ENCODE measurements around the gene MYO7B.

Gene MYO7B

GRCh38 chr2:127664895-127665225 is 129.4 kb downstream of the MYO7B start:
- Histone ChIP-seq H3K4me3 (ENCODE audit: severe bottlenecking) (no peak overlapping the region), H3K36me3 (ENCODE audit: low read depth) (no peaks in the 10 kb centered on the region), H3K9me3 (ENCODE audit: severe bottlenecking) (no peaks in the 10 kb centered on the region), H3K4me1 (ENCODE audit: insufficient read depth, poor library complexity, severe bottlenecking) (no peaks in the 10 kb centered on the region), H3K27ac (ENCODE audit: poor library complexity, severe bottlenecking) (no peak overlapping the region), H3K27me3 (ENCODE audit: insufficient read depth, poor library complexity, severe bottlenecking) (peaks cover 10% of the 10 kb centered on the region)
- TF ChIP-seq, protein P1, sequence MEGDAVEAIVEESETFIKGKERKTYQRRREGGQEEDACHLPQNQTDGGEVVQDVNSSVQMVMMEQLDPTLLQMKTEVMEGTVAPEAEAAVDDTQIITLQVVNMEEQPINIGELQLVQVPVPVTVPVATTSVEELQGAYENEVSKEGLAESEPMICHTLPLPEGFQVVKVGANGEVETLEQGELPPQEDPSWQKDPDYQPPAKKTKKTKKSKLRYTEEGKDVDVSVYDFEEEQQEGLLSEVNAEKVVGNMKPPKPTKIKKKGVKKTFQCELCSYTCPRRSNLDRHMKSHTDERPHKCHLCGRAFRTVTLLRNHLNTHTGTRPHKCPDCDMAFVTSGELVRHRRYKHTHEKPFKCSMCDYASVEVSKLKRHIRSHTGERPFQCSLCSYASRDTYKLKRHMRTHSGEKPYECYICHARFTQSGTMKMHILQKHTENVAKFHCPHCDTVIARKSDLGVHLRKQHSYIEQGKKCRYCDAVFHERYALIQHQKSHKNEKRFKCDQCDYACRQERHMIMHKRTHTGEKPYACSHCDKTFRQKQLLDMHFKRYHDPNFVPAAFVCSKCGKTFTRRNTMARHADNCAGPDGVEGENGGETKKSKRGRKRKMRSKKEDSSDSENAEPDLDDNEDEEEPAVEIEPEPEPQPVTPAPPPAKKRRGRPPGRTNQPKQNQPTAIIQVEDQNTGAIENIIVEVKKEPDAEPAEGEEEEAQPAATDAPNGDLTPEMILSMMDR (IDR thresholded peaks at IDR 0.05; ENCODE audit: poor library complexity, severe bottlenecking): no peak
- no peak for ATAC-seq (ENCODE audit: low read depth)
- no peak for DNase-seq (ENCODE audit: low spot score)

- TF ChIP-seq, protein P1 (IDR thresholded peaks at IDR 0.05; ENCODE audit: poor library complexity, severe bottlenecking): no peak
- ATAC-seq (ENCODE audit: low read depth) (no peak), DNase-seq (ENCODE audit: low spot score) (peak; percentile 15)
- Histone ChIP-seq H3K27me3 (ENCODE audit: insufficient read depth, poor library complexity, severe bottlenecking) (peaks cover 10% of the 10 kb centered on the region), H3K4me1 (ENCODE audit: insufficient read depth, poor library complexity, severe bottlenecking) (no peaks in the 10 kb centered on the region), H3K4me3 (ENCODE audit: severe bottlenecking) (no peak overlapping the region), H3K9me3 (ENCODE audit: severe bottlenecking) (no peaks in the 10 kb centered on the region), H3K36me3 (ENCODE audit: low read depth) (no peaks in the 10 kb centered on the region), H3K27ac (ENCODE audit: poor library complexity, severe bottlenecking) (no peak overlapping the region)
Observed at GRCh38 chr2:127665267-127665893, 129.9 kb downstream of the MYO7B start.

GRCh38 chr2:127669056-127669455 is 133.6 kb downstream of the MYO7B start:
- H3K9me3 ChIP-seq (ENCODE audit: severe bottlenecking): no peaks in the 10 kb centered on the region
- ATAC-seq (ENCODE audit: low read depth): no peak
- no peaks in the 10 kb centered on the region for H3K36me3 ChIP-seq (ENCODE audit: low read depth)
- H3K4me1 ChIP-seq (ENCODE audit: insufficient read depth, poor library complexity, severe bottlenecking): no peaks in the 10 kb centered on the region
- TF ChIP-seq, protein P1 (IDR thresholded peaks at IDR 0.05; ENCODE audit: poor library complexity, severe bottlenecking): no peak
- peaks cover 10% of the 10 kb centered on the region for H3K27me3 ChIP-seq (ENCODE audit: insufficient read depth, poor library complexity, severe bottlenecking)
- no peak overlapping the region for H3K4me3 ChIP-seq (ENCODE audit: severe bottlenecking)
- H3K27ac ChIP-seq (ENCODE audit: poor library complexity, severe bottlenecking): no peak overlapping the region
- DNase-seq (ENCODE audit: low spot score): no peak

DNA sequence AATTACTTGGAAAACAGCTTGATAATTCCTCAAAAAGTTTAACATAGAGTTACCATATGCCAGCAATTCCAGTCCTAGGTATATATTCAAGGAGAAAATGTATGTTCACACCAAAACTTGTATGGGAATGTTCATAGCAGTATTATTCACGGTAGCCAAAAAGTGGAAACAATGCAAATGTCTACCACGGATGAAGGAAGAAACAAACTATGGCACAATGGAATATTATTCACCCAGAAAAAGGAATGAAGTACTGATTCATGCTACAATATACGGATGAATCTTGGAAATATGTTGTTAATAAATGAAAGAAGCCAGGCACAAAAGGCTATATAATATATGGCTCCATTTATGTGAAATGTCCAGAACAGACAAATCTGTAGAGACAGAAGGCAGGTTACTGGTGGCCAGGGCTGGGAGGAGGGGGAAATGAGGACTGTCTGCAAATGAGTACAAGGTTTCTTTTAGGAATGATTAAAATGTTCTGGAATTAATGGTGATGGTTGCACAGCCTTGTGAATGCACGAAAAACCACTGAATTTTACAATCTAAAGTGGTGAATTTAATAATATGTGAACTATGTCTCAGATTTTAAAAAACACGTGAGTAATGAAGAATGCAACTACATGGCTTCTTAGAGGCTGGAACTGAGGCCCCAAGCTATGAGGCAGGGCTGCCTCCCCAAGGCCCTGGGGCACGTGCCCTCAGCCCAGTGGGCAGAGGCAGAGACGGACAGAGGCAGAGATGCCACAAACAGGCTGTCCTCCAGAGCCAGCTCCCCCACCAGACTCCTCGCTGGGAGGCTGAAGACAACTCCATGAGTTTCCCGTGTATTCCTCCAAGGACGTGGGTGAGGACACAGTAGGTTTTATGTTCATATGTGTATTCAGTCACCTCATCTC is 134.8 kb downstream of the MYO7B start:
- H3K4me1 ChIP-seq (ENCODE audit: insufficient read depth, poor library complexity, severe bottlenecking): no peaks in the 10 kb centered on the region
- TF ChIP-seq, protein P1 (IDR thresholded peaks at IDR 0.05; ENCODE audit: poor library complexity, severe bottlenecking): no peak
- H3K9me3 ChIP-seq (ENCODE audit: severe bottlenecking): no peaks in the 10 kb centered on the region
- DNase-seq (ENCODE audit: low spot score): no peak
- no peaks in the 10 kb centered on the region for H3K36me3 ChIP-seq (ENCODE audit: low read depth)
- no peak overlapping the region for H3K4me3 ChIP-seq (ENCODE audit: severe bottlenecking)
- ATAC-seq (ENCODE audit: low read depth): no peak
- H3K27ac ChIP-seq (ENCODE audit: poor library complexity, severe bottlenecking): no peak overlapping the region
- peaks cover 10% of the 10 kb centered on the region for H3K27me3 ChIP-seq (ENCODE audit: insufficient read depth, poor library complexity, severe bottlenecking)

DNA sequence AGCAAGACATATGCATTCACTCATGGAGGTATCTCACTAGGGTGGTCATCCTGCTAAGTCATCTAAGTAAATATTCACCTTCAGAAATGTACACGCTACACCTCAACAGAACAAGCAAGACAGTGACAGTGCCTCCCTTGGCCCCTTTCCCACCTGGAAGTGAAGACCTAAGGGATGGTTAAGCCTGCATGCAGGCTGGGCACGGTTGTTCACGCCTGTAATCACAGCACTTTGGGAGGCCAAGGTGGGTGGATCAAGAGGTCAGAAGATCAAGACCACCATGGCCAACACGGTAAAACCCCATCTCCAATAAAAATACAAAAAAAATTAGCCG is 135.4 kb downstream of the MYO7B start:
- TF ChIP-seq, protein P1 (IDR thresholded peaks at IDR 0.05; ENCODE audit: poor library complexity, severe bottlenecking): no peak
- Histone ChIP-seq H3K4me1 (ENCODE audit: insufficient read depth, poor library complexity, severe bottlenecking) (no peaks in the 10 kb centered on the region), H3K9me3 (ENCODE audit: severe bottlenecking) (no peaks in the 10 kb centered on the region), H3K27me3 (ENCODE audit: insufficient read depth, poor library complexity, severe bottlenecking) (peaks cover 15% of the 10 kb centered on the region), H3K36me3 (ENCODE audit: low read depth) (no peaks in the 10 kb centered on the region), H3K4me3 (ENCODE audit: severe bottlenecking) (no peak overlapping the region), H3K27ac (ENCODE audit: poor library complexity, severe bottlenecking) (no peak overlapping the region)
- DNase-seq (ENCODE audit: low spot score): no peak
- no peak for ATAC-seq (ENCODE audit: low read depth)
